AG09319 (cell line): ENCODE results near the gene CSNK1G1.
"Not testable (repeated sequence)": the region's sequence is repeated elsewhere in the genome, so short reads cannot be mapped to it uniquely, and the experiment has no call there.

Experiments
- DNase-seq: peaks from one replicate; pipeline ENCODE4 v3.0.0-alpha.2; 2010; ENCODE audit warnings: low read depth; ENCODE audit errors: extremely low read depth
- TF ChIP-seq, protein P1 (sequence below): IDR thresholded peaks from 2 replicates; pipeline ENCODE4 v1.5.1; 2011; ENCODE audit warnings: low read depth, mild to moderate bottlenecking, inconsistent platforms, low read length, moderate library complexity

Gene CSNK1G1

DNA sequence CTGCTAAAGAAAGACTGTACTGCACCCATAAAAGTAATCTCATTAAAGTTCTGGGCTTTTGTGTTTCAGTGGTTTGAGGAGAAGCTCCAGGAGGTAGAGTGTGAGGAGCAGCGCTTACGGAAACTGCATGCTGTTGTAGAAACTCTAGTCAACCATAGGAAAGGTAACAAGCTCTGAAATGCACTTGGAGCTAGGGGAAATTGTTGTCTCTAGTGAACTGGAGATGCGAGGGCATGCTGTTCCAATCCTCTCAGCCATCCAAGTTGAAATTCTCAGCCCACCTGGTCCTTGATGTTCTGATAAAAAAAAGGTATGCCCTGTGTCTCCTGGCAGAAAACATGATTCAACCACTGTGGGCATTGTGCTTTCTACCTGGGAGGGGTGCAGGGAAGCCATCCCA, 225.8 kb downstream of the CSNK1G1 start:
- TF ChIP-seq, protein P1, sequence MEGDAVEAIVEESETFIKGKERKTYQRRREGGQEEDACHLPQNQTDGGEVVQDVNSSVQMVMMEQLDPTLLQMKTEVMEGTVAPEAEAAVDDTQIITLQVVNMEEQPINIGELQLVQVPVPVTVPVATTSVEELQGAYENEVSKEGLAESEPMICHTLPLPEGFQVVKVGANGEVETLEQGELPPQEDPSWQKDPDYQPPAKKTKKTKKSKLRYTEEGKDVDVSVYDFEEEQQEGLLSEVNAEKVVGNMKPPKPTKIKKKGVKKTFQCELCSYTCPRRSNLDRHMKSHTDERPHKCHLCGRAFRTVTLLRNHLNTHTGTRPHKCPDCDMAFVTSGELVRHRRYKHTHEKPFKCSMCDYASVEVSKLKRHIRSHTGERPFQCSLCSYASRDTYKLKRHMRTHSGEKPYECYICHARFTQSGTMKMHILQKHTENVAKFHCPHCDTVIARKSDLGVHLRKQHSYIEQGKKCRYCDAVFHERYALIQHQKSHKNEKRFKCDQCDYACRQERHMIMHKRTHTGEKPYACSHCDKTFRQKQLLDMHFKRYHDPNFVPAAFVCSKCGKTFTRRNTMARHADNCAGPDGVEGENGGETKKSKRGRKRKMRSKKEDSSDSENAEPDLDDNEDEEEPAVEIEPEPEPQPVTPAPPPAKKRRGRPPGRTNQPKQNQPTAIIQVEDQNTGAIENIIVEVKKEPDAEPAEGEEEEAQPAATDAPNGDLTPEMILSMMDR: no peak
- no peak for DNase-seq

DNA sequence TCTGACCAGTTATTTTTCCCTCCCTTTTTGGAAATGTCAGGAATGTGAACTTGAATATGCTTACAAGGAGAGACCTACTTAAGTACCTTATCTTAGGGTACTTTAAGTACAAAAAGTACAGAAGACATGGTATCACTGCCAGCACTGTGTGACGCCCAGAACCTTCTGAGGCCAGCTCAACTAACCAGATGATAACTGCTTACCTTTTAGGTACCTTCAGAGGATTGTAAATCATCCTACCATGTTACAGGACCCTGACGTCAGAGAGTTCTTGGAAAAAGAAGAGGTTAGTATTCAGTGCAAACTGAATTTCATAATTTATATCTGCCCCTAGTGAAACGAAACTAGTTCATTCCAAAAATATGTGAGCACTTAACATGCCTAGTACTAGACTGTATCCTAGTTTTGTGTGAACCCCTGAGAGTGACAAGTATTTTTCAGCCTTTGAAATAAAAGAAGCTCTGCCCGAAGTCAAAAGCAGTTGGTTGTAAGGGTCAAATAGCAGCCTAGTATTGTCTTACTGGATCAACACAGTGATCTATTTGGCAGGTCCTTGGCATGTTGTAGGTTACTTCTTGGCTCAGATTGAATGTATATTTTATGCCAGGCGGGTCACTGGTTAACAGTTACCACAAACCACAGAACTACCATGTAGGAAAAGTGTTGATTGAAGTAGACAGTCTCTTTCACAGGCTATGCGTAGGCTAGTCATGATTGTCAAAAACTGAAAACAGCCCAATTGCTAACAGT, 228.3 kb downstream of the CSNK1G1 start:
- TF ChIP-seq, protein P1: no peak
- DNase-seq: no peak

GRCh38 chr15:64125978-64126377, 230.0 kb downstream of the CSNK1G1 start:
- no peak for DNase-seq
- TF ChIP-seq, protein P1: no peak

- no peak for DNase-seq
- TF ChIP-seq, protein P1: no peak
Observed at GRCh38 chr15:64122936-64123351, 233.0 kb downstream of the CSNK1G1 start.

- TF ChIP-seq, protein P1: no peak
Observed at GRCh38 chr15:64122444-64122843, 233.5 kb downstream of the CSNK1G1 start.

DNA sequence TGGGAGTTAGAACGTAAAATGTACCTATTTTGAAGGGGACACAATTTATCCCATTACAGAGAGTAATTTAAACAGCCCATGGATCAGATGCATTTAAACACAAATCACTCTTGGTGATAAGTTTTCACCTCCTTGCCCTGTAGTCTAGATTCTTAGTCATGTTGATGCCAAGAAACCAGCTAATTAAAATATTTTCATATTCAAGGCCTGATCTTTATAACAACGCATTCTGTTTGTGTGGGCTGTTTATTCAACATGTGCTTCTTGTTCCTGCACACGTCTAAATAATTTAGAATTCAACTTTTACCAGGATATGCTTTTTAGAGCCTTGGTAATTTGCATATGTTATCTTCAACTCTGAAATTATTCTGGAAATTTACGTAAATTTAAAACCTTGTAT, 234.4 kb downstream of the CSNK1G1 start:
- DNase-seq: no peak
- TF ChIP-seq, protein P1: no peak

More at GRCh38 chr15:64122444-64122843, 233.5 kb downstream of the CSNK1G1 start:
- DNase-seq: no peak

DNA sequence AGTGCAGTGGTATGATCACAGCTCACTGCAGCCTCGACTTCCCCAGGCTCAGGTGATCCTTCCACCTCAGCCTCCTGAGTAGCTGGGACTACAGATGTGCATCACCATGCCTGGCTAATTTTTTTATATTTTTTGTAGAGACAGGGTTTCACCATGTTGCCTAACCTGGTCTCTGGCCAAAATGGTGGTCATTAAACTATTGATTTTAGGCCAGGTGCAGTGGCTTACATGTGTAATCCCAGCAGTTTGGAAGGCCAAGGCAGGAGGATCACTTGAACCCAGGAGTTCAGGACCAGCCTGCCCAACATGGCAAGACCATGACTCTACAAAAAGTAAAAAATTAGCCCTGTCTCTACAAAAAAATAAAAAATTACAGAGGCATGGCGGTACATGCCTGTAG, 235.7 kb downstream of the CSNK1G1 start:
- DNase-seq: not testable (repeated sequence)
